WTC11 (cell line): ENCODE measurements around the gene FILIP1L. TPM values are rescaled to one million over a fixed set of nuclear protein-coding genes. Genes with fewer than 3 reads are reported as not detected.

Experiments used
- ATAC-seq: fragments of 200-7000 bp; cut with Tn5 transposase; 2 replicates; pipeline ENCODE4 v1.10.0; 2021; ENCODE audit warnings: mild to moderate bottlenecking, moderate library complexity
- CTCF ChIA-PET: fragments of 300-600 bp; sonication (Branson Sonifier 250); formaldehyde crosslinking; loops from one replicate; lab custom pipeline; 2021; ENCODE audit warnings: antibody characterized with exemption; lab: Charles Lee
- POLR2A ChIA-PET: fragments of 350-600 bp; sonication (Branson Sonifier 250); formaldehyde crosslinking; loops from one replicate; lab custom pipeline; 2021; ENCODE audit warnings: antibody characterized with exemption; lab: Charles Lee
- DNase-seq: peaks from one replicate; pipeline ENCODE4 v3.0.0; 2021; ENCODE audit warnings: low spot score
- H3K27ac Mint-ChIP-seq: 2 replicates; pipeline ENCODE4 v1.8.0; 2021; ENCODE audit warnings: mixed read lengths
- H3K27me3 Mint-ChIP-seq: 2 replicates; pipeline ENCODE4 v1.8.0; 2021; ENCODE audit warnings: low read depth, mild to moderate bottlenecking, moderate library complexity, mixed read lengths
- H3K36me3 Mint-ChIP-seq: 2 replicates; pipeline ENCODE4 v1.8.0; 2021; ENCODE audit warnings: mixed read lengths
- H3K4me1 Mint-ChIP-seq: 2 replicates; pipeline ENCODE4 v1.8.0; 2022; ENCODE audit warnings: mixed read lengths
- H3K4me3 Mint-ChIP-seq: 2 replicates; pipeline ENCODE4 v1.8.0; 2021; ENCODE audit warnings: mild to moderate bottlenecking, moderate library complexity, mixed read lengths
- H3K9me3 Mint-ChIP-seq: 2 replicates; pipeline ENCODE4 v1.8.0; 2021; ENCODE audit warnings: mixed read lengths
- AFF4 ChIP-seq: sonication (generic); formaldehyde crosslinking; IDR thresholded peaks from 2 replicates; pipeline ENCODE4 v1.8.1; 2023; ENCODE audit warnings: mild to moderate bottlenecking, missing genetic modification reagents, borderline replicate concordance
- ATF2 ChIP-seq: sonication (generic); formaldehyde crosslinking; IDR thresholded peaks from 2 replicates; pipeline ENCODE4 v1.8.1; 2022; ENCODE audit warnings: low read depth, missing genetic modification reagents, borderline replicate concordance
- ATF3 ChIP-seq: sonication (generic); formaldehyde crosslinking; conservative IDR thresholded peaks from 2 replicates; pipeline ENCODE4 v1.8.1; 2022; ENCODE audit warnings: mild to moderate bottlenecking, missing genetic modification reagents
- CDX4 ChIP-seq: fragments of 250-450 bp; sonication (Bioruptor Pico); IDR thresholded peaks from 2 replicates; pipeline ENCODE4 v1.9.0; 2021; ENCODE audit warnings: moderate library complexity, mild to moderate bottlenecking, inconsistent platforms, borderline replicate concordance
- EMX1 ChIP-seq: fragments of 250-450 bp; sonication (Bioruptor Pico); IDR thresholded peaks from 2 replicates; pipeline ENCODE4 v1.8.0; 2021; ENCODE audit warnings: mild to moderate bottlenecking
- FOXP4 ChIP-seq: sonication (generic); formaldehyde crosslinking; IDR thresholded peaks from 2 replicates; pipeline ENCODE4 v1.8.0; 2022; ENCODE audit warnings: mild to moderate bottlenecking, missing genetic modification reagents
- HMGA2 ChIP-seq: fragments of 250-450 bp; sonication (Bioruptor Pico); IDR thresholded peaks from 2 replicates; pipeline ENCODE4 v1.4.0; 2021; ENCODE audit warnings: mild to moderate bottlenecking, moderate library complexity
- IRF1 ChIP-seq: sonication (generic); formaldehyde crosslinking; IDR thresholded peaks from 2 replicates; pipeline ENCODE4 v1.8.0; 2023; ENCODE audit warnings: missing genetic modification reagents
- IRF2 ChIP-seq: sonication (generic); formaldehyde crosslinking; IDR thresholded peaks from 2 replicates; pipeline ENCODE4 v1.8.0; 2022; ENCODE audit warnings: low read depth, missing genetic modification reagents, borderline replicate concordance
- MXD4 ChIP-seq: fragments of 250-450 bp; sonication (Bioruptor Pico); IDR thresholded peaks from 2 replicates; pipeline ENCODE4 v1.8.0; 2021; ENCODE audit warnings: mild to moderate bottlenecking, moderate library complexity, borderline replicate concordance
- NFATC4 ChIP-seq: fragments of 250-450 bp; sonication (Bioruptor Pico); IDR thresholded peaks from 2 replicates; pipeline ENCODE4 v1.9.0; 2021; ENCODE audit warnings: mild to moderate bottlenecking
- NFYB ChIP-seq: sonication (generic); formaldehyde crosslinking; conservative IDR thresholded peaks from 2 replicates; pipeline ENCODE4 v1.8.0; 2022; ENCODE audit warnings: low read depth, missing genetic modification reagents
- NR2C2 ChIP-seq: sonication (generic); formaldehyde crosslinking; IDR thresholded peaks from 2 replicates; pipeline ENCODE4 v1.8.0; 2022; ENCODE audit warnings: mild to moderate bottlenecking, missing genetic modification reagents
- NR3C1 ChIP-seq: sonication (generic); formaldehyde crosslinking; conservative IDR thresholded peaks from 2 replicates; pipeline ENCODE4 v1.8.1; 2023; ENCODE audit warnings: low read depth, mild to moderate bottlenecking, missing genetic modification reagents
- PREB ChIP-seq: sonication (generic); formaldehyde crosslinking; IDR thresholded peaks from 2 replicates; pipeline ENCODE4 v1.8.1; 2022; ENCODE audit warnings: mild to moderate bottlenecking, missing genetic modification reagents, moderate library complexity, borderline replicate concordance
- PRRX2 ChIP-seq: fragments of 250-450 bp; sonication (Bioruptor Pico); IDR thresholded peaks from 2 replicates; pipeline ENCODE4 v1.8.0; 2021; ENCODE audit warnings: mild to moderate bottlenecking
- ZNF416 ChIP-seq: fragments of 250-450 bp; sonication (Bioruptor Pico); IDR thresholded peaks from 2 replicates; pipeline ENCODE4 v1.9.0; 2021; ENCODE audit warnings: mild to moderate bottlenecking, inconsistent platforms
- ZSCAN18 ChIP-seq: fragments of 250-450 bp; sonication (Bioruptor Pico); IDR thresholded peaks from 2 replicates; pipeline ENCODE4 v2.1.2; 2022; ENCODE audit warnings: mild to moderate bottlenecking, moderate library complexity
- total RNA-seq: library from RNA; stranded (reverse); gene quantifications from 3 replicates; pipeline ENCODE4 v1.2.3, GENCODE V29; 2021

FILIP1L gene
- total RNA-seq, 1 experiment from 2014 or later: 0.17 TPM

- no peak for TF ChIP-seq IRF1 (CRISPR knock-in tag)
- no peak for TF ChIP-seq PRRX2 (CRISPR knock-in tag)
Observed at GRCh38 chr3:100081986-100082692, 32.2 kb downstream of the FILIP1L start (continued).

- no peaks in the 10 kb centered on the region for H3K9me3 Mint-ChIP-seq
- no peaks in the 10 kb centered on the region for H3K36me3 Mint-ChIP-seq
- TF ChIP-seq ATF2 (CRISPR knock-in tag) (no peak), IRF2 (no peak), ATF3 (CRISPR knock-in tag) (no peak), ZSCAN18 (CRISPR knock-in tag) (no peak), NR3C1 (CRISPR knock-in tag) (no peak), ZNF416 (no peak), PREB (no peak), FOXP4 (CRISPR knock-in tag) (no peak), NFYB (CRISPR knock-in tag) (no peak)
- no peak overlapping the region for H3K27ac Mint-ChIP-seq
- ChIA-PET POLR2A (no interaction called here), CTCF (interaction anchor here (1.5 kb wide), 1 partner anchor 12 kb away, joined by 5 read pairs; no protein-coding TSS in a partner anchor)
- peaks cover 14% of the 10 kb centered on the region for H3K4me1 Mint-ChIP-seq
- DNase-seq: no peak
- H3K4me3 Mint-ChIP-seq: no peak overlapping the region
- H3K27me3 Mint-ChIP-seq: no peaks in the 10 kb centered on the region
- no peak for ATAC-seq
Observed at GRCh38 chr3:100081311-100081710, 33.0 kb downstream of the FILIP1L start.

GRCh38 chr3:100080573-100080972, 33.7 kb downstream of the FILIP1L start:
- Mint-ChIP-seq H3K4me1 (peaks cover 13% of the 10 kb centered on the region), H3K27ac (no peak overlapping the region), H3K27me3 (no peaks in the 10 kb centered on the region), H3K4me3 (no peak overlapping the region), H3K9me3 (no peaks in the 10 kb centered on the region), H3K36me3 (no peaks in the 10 kb centered on the region)
- ATAC-seq (no peak), DNase-seq (no peak)
- ChIA-PET POLR2A (no interaction called here), CTCF (interaction anchor here (1.5 kb wide), 1 partner anchor 12 kb away, joined by 5 read pairs; no protein-coding TSS in a partner anchor)
- no peak for TF ChIP-seq EMX1 (CRISPR knock-in tag)

GRCh38 chr3:100079328-100079727, 35.0 kb downstream of the FILIP1L start:
- ATAC-seq (no peak), DNase-seq (no peak)
- POLR2A ChIA-PET: no interaction called here
- H3K36me3 Mint-ChIP-seq: no peaks in the 10 kb centered on the region
- H3K27me3 Mint-ChIP-seq: no peaks in the 10 kb centered on the region
- H3K9me3 Mint-ChIP-seq: no peaks in the 10 kb centered on the region
- H3K4me3 Mint-ChIP-seq: no peak overlapping the region
- H3K4me1 Mint-ChIP-seq: peaks cover 15% of the 10 kb centered on the region
- CTCF ChIA-PET: interaction anchor here (1.0 to 1.4 kb wide), 2 partner anchors 11 to 248 kb away, joined by 3 to 5 read pairs; no protein-coding TSS in a partner anchor
- no peak overlapping the region for H3K27ac Mint-ChIP-seq
- no peak for TF ChIP-seq NR2C2 (CRISPR knock-in tag)
- TF ChIP-seq AFF4 (CRISPR knock-in tag): no peak
- TF ChIP-seq CDX4 (CRISPR knock-in tag): no peak
- TF ChIP-seq MXD4 (CRISPR knock-in tag): no peak
- no peak for TF ChIP-seq HMGA2 (CRISPR knock-in tag)
- TF ChIP-seq NFATC4 (CRISPR knock-in tag): no peak
